ENCODE results near the gene LPCAT1.

GRCh38 chr5:1529498-1529897, 5.7 kb upstream of the LPCAT1 start:
- no peak for TF ChIP-seq CTCF (IDR thresholded peaks at IDR 0.05)
- TF ChIP-seq ZFX (IDR thresholded peaks at IDR 0.05; ENCODE audit: borderline replicate concordance), result no peak

Measured in 22Rv1 (cell line).